Measurements from ENCODE around the gene LGALS9. TPM values are rescaled to one million over a fixed set of nuclear protein-coding genes. Genes with fewer than 3 reads are reported as not detected.

Gene LGALS9
- total and polyA plus RNA-seq, 2 donors (not counting 3 experiments of a cell fraction or from before 2014, with no cell fraction given): 52.4 to 65.2 TPM

GRCh38 chr17:27646232-27646631 is 15.2 kb downstream of the LGALS9 start:
- DNase-seq (ENCODE audit: low read depth, low spot score) (no peak), FAIRE-seq (no peak)
- CTCF ChIA-PET: interaction anchor here (0.8 to 1.3 kb wide), 3 partner anchors 32 to 43 kb away, joined by 3 to 7 read pairs (median 4); no protein-coding TSS in a partner anchor
- no peak overlapping the region for H3K27ac ChIP-seq (ENCODE audit: insufficient read depth, low read depth, low read length)
- H3K9me1 ChIP-seq (replicated peaks; ENCODE audit: control insufficient read depth, extremely low read depth, insufficient read depth, low read length): no peaks in the 10 kb centered on the region
- H3K36me3 ChIP-seq (ENCODE audit: control insufficient read depth in 2 of 2, extremely low read depth in 1 of 2, insufficient read depth in 2 of 2, low read length in 2 of 2): no peaks in the 10 kb centered on the region
- dilution Hi-C loops (cut with MboI; ENCODE audit: extremely low pct_ligation_motif_present, low sequenced_read_pairs): no loop called here
- no peak overlapping the region for H2AFZ ChIP-seq (ENCODE audit: low read depth, low read length)
- no peaks in the 10 kb centered on the region for H3K4me1 ChIP-seq (ENCODE audit: control insufficient read depth, extremely low read depth, insufficient read depth, low read length)
- H3K27me3 ChIP-seq (ENCODE audit: control insufficient read depth in 2 of 2, insufficient read depth in 2 of 2, low read length in 2 of 2): no peaks in the 10 kb centered on the region
- no peaks in the 10 kb centered on the region for H3K79me2 ChIP-seq (ENCODE audit: control insufficient read depth, insufficient read depth, low read length)
- intact Hi-C loops (cut with micrococcal nuclease): no loop called here
- H4K20me1 ChIP-seq (replicated peaks; ENCODE audit: control insufficient read depth, extremely low read depth, insufficient read depth, low read length): no peaks in the 10 kb centered on the region
- H3K9ac ChIP-seq (replicated peaks; ENCODE audit: extremely low read depth, insufficient read depth, low read length): no peak overlapping the region
- BruUV-seq (replicated peaks): no TSS peak
- TF ChIP-seq POLR2A (IDR thresholded peaks at IDR 0.05; ENCODE audit: low read depth, low read length) (no peak), POLR2AphosphoS5 (IDR thresholded peaks at IDR 0.05; ENCODE audit: insufficient read depth, low read depth, low read length) (no peak), EZH2 (IDR thresholded peaks at IDR 0.05; ENCODE audit: borderline replicate concordance, low read depth, low read length, severe bottlenecking) (no peak), JUN (IDR thresholded peaks at IDR 0.05; ENCODE audit: borderline replicate concordance, insufficient read depth, insufficient read length, low read depth) (no peak)
- H3K9me3 ChIP-seq (replicated peaks; ENCODE audit: control insufficient read depth, insufficient read depth, low read length): no peaks in the 10 kb centered on the region
- H3K4me3 ChIP-seq (replicated peaks in 1 of 3; ENCODE audit: insufficient read depth in 1 of 3, low read depth in 1 of 3, low read length in 3 of 3): no peak overlapping the region
- H3K4me2 ChIP-seq (ENCODE audit: insufficient read depth, low read length): no peak overlapping the region
- POLR2A ChIA-PET: no interaction called here

- H3K9me3 ChIP-seq (replicated peaks; ENCODE audit: control insufficient read depth, insufficient read depth, low read length): no peaks in the 10 kb centered on the region
- H3K27ac ChIP-seq (ENCODE audit: insufficient read depth, low read depth, low read length): no peak overlapping the region
- FAIRE-seq: no peak
- no peaks in the 10 kb centered on the region for H3K4me1 ChIP-seq (ENCODE audit: control insufficient read depth, extremely low read depth, insufficient read depth, low read length)
- H3K4me3 ChIP-seq (replicated peaks in 1 of 3; ENCODE audit: insufficient read depth in 1 of 3, low read depth in 1 of 3, low read length in 3 of 3): no peak overlapping the region
- TF ChIP-seq EZH2 (IDR thresholded peaks at IDR 0.05; ENCODE audit: borderline replicate concordance, low read depth, low read length, severe bottlenecking) (no peak), MAX (IDR thresholded peaks at IDR 0.05; ENCODE audit: insufficient read depth, insufficient read length) (no peak), POLR2AphosphoS5 (IDR thresholded peaks at IDR 0.05; ENCODE audit: insufficient read depth, low read depth, low read length) (no peak), POLR2A (IDR thresholded peaks at IDR 0.05; ENCODE audit: low read depth, low read length) (no peak), FOS (IDR thresholded peaks at IDR 0.05; ENCODE audit: borderline replicate concordance, insufficient read depth, low read length) (no peak), GATA2 (IDR thresholded peaks at IDR 0.05; ENCODE audit: insufficient read depth, insufficient read length, low read depth, low read length) (no peak), JUN (IDR thresholded peaks at IDR 0.05; ENCODE audit: borderline replicate concordance, insufficient read depth, insufficient read length, low read depth) (no peak), MYC (IDR thresholded peaks at IDR 0.05; ENCODE audit: low read depth, low read length) (no peak), CTCF (IDR thresholded peaks at IDR 0.05; ENCODE audit: extremely low read depth in 1 of 2, insufficient read depth in 1 of 2, low read depth in 1 of 2, low read length in 2 of 2) (no peak)
- ChIA-PET CTCF (interaction anchor here (0.9 to 1.6 kb wide), 4 partner anchors 38 to 109 kb away, joined by 3 to 9 read pairs (median 6); no protein-coding TSS in a partner anchor), POLR2A (no interaction called here)
- no peak overlapping the region for H3K4me2 ChIP-seq (ENCODE audit: insufficient read depth, low read length)
- DNase-seq (ENCODE audit: low read depth, low spot score): no peak
- no peak overlapping the region for H2AFZ ChIP-seq (ENCODE audit: low read depth, low read length)
- no peaks in the 10 kb centered on the region for H4K20me1 ChIP-seq (replicated peaks; ENCODE audit: control insufficient read depth, extremely low read depth, insufficient read depth, low read length)
- H3K9me1 ChIP-seq (replicated peaks; ENCODE audit: control insufficient read depth, extremely low read depth, insufficient read depth, low read length): no peaks in the 10 kb centered on the region
- intact Hi-C loops (cut with micrococcal nuclease) (no loop called here), dilution Hi-C loops (cut with MboI; ENCODE audit: extremely low pct_ligation_motif_present, low sequenced_read_pairs) (no loop called here)
- BruUV-seq (replicated peaks): no TSS peak
- H3K36me3 ChIP-seq (ENCODE audit: control insufficient read depth in 2 of 2, extremely low read depth in 1 of 2, insufficient read depth in 2 of 2, low read length in 2 of 2): no peaks in the 10 kb centered on the region
- H3K27me3 ChIP-seq (ENCODE audit: control insufficient read depth in 2 of 2, insufficient read depth in 2 of 2, low read length in 2 of 2): no peaks in the 10 kb centered on the region
- H3K79me2 ChIP-seq (ENCODE audit: control insufficient read depth, insufficient read depth, low read length): no peaks in the 10 kb centered on the region
- no peak overlapping the region for H3K9ac ChIP-seq (replicated peaks; ENCODE audit: extremely low read depth, insufficient read depth, low read length)
These were observed 16.8 kb downstream of the LGALS9 start for GRCh38 chr17:27647765-27648164.

Measured in endothelial cell of umbilical vein (primary cell).